Measurements from ENCODE around the gene TGFBR3.

- TF ChIP-seq POLR2AphosphoS5 (IDR thresholded peaks at IDR 0.05; ENCODE audit: low read depth, low read length) (no peak), KDM1A (IDR thresholded peaks at IDR 0.05; ENCODE audit: borderline replicate concordance, low read length) (no peak), SIN3A (conservative IDR thresholded peaks at IDR 0.05 in 1 of 2, IDR thresholded peaks at IDR 0.05 in 1 of 2; ENCODE audit: low read depth in 1 of 2, low read length in 2 of 2) (no peak), SP1 (IDR thresholded peaks at IDR 0.05; ENCODE audit: low read depth, low read length) (no peak), MAX (IDR thresholded peaks at IDR 0.05) (no peak), PHF8 (conservative IDR thresholded peaks at IDR 0.05; ENCODE audit: low read depth, low read length) (no peak), EZH2 (IDR thresholded peaks at IDR 0.05; ENCODE audit: low read depth, low read length, severe bottlenecking) (no peak), BACH1 (IDR thresholded peaks at IDR 0.05; ENCODE audit: low read length) (no peak)
- TF ChIP-seq, protein P1, sequence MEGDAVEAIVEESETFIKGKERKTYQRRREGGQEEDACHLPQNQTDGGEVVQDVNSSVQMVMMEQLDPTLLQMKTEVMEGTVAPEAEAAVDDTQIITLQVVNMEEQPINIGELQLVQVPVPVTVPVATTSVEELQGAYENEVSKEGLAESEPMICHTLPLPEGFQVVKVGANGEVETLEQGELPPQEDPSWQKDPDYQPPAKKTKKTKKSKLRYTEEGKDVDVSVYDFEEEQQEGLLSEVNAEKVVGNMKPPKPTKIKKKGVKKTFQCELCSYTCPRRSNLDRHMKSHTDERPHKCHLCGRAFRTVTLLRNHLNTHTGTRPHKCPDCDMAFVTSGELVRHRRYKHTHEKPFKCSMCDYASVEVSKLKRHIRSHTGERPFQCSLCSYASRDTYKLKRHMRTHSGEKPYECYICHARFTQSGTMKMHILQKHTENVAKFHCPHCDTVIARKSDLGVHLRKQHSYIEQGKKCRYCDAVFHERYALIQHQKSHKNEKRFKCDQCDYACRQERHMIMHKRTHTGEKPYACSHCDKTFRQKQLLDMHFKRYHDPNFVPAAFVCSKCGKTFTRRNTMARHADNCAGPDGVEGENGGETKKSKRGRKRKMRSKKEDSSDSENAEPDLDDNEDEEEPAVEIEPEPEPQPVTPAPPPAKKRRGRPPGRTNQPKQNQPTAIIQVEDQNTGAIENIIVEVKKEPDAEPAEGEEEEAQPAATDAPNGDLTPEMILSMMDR (IDR thresholded peaks at IDR 0.05; ENCODE audit: control extremely low read depth in 1 of 3, insufficient read depth in 1 of 3, low read depth in 1 of 3, low read length in 3 of 3), result no peak
- TF ChIP-seq, protein P2, sequence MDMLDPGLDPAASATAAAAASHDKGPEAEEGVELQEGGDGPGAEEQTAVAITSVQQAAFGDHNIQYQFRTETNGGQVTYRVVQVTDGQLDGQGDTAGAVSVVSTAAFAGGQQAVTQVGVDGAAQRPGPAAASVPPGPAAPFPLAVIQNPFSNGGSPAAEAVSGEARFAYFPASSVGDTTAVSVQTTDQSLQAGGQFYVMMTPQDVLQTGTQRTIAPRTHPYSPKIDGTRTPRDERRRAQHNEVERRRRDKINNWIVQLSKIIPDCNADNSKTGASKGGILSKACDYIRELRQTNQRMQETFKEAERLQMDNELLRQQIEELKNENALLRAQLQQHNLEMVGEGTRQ (IDR thresholded peaks at IDR 0.05; ENCODE audit: low read length), result no peak
These were observed 34.6 kb downstream of the TGFBR3 start for GRCh38 chr1:91851130-91852010.

Data from H1 (cell line).